ENCODE data around the gene TRAM2.

The TRAM2 gene

DNA sequence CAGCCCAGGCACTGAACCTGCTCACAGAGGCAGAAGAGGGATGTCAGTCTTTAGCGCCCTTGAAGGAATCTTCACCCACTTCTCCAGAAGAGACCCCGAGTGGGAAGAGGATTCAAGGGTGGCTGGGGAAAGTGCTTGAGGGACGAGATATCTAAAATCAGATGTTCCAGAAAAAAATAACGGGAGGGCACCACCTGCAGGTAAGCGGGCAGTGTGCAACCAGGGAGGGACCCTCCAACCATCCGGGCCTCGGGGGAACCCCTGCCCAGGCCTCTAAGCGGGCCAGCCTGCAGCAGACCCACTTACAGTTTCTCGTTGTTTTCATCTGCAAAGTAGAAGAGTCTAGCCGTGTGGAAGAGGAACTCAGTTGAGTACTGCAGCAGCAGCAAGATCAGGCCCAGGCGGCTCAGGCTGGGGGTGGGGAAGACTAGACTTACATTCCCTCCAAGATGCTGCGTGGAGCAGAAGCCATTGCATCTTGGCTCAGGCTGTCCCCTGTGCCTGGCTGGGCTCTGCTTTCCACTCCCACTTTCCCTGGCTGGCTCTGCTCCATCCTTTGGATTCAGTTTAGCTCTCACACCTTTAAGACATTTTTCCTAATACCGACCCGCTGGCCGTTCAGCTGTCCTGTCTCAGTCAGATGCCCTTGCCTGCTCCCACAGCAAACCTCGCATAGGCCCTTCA lies 71.0 kb downstream of the TRAM2 start:
- no peak for DNase-seq

DNA sequence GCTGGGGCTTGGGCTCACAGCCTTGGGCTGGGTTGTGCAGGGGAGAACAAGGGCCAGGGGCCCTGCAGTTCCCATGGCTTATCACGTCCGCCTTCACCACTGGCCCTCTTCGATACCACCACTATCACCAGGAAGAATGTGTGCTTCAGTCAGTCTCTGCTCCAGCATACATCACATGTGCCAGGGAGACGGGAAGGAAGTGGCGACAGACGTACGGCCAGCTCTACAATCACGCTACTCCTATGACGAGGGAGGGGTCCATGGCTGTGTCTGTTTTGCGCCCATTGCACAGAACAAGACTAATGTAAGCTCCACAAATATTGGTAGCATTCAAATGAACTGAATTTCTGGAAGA lies 72.1 kb downstream of the TRAM2 start:
- DNase-seq, result no peak

DNA sequence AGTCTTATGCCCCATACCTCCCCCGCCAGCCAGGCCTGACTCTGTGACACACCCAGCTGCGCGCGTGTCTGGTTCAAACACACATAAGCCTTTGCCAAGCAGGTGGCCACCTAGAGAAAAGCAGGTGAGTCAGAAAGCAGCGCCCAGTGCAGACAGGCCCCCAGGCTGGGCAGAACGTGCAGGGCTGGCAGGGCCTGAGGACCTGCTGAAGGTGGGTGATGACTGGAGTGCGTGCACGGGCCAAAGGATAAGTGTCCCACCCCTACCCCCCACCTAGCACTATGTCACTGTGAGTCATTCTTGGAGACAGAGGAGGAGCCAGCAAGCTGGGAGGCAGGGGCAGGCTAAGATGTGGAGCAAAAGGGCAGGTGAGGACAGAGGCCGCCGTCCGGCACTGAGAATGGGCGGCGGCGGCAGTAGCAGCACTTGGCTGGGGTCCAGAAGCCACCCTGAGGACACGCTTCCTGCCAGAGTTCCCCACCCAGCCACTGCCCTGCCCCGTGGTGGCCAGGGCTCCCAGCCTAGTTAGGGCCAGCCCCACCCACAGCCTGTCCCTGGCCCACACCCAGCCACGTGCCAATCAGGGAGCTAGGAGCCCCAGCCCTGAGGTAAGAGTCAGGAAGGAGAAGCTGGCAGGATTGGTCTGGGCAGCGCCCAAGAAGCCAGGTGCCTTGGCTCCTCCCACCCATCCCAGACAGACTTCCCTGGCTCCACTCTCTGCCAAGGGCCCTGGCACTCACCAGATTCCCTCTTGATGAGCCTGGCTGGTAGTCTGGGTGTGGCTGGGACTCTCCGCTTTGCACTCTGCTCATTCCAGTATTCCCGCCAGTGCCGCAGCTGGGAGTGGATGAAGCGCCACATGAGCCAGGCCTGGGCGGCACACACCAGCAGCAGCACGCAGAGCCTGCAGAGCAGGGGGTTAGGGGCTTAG lies 72.7 kb downstream of the TRAM2 start:
- no peak for DNase-seq

DNA sequence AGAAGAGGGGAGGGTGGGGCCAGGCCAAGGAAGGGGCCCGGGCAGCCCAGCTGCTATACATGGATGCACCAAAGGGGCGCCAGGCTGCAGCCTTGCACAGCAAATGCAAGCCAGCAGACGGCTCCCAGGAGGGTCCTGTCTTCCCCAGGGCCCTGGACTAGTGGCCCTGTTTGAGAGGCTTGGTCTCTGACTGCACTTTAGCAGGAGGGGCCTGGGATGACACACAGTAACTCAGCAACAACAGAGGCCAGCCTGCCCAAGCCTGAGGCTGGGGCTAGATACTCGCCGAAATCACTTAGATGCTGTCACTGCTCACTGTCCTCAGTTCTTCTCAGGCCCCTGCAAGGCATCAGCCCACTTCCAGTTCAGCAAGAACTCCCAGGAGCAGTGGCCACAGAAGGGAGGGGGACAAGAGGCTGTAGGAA lies 73.5 kb downstream of the TRAM2 start:
- no peak for DNase-seq

DNA sequence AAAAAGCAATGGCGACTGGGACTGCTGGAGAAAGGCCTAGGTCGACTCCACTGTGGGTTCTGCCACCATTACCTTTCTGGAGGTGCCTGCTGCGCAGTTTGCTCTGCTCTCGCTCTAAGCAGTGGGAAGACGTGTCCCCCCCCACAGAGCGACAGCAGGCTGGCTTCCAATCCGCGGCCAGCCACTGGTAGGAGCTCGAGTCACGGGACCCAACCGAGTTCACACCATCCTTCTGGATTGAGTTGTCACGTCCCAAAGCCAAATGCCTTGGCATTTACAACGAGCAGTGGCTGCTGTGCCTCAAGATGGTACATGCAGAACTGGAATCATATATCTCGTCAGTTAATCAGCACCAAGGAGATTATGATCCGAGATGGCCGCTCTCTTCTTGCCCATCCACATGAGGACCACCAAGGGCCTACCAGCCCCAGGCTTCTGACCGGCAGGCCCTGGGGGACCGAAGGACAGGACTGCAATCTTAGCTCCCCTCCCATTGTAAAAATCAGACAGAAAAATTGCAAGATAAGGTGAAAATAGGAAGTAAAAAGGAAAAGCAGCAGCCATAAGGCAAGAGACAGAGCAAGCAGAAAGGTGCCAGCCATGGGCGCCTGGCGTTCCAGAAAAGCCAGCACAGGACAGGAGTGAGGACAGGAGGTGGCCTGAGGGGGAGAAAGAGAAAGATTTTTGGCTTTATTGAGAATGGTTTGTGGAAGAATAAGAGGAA lies 74.4 kb downstream of the TRAM2 start:
- no peak for DNase-seq

DNA sequence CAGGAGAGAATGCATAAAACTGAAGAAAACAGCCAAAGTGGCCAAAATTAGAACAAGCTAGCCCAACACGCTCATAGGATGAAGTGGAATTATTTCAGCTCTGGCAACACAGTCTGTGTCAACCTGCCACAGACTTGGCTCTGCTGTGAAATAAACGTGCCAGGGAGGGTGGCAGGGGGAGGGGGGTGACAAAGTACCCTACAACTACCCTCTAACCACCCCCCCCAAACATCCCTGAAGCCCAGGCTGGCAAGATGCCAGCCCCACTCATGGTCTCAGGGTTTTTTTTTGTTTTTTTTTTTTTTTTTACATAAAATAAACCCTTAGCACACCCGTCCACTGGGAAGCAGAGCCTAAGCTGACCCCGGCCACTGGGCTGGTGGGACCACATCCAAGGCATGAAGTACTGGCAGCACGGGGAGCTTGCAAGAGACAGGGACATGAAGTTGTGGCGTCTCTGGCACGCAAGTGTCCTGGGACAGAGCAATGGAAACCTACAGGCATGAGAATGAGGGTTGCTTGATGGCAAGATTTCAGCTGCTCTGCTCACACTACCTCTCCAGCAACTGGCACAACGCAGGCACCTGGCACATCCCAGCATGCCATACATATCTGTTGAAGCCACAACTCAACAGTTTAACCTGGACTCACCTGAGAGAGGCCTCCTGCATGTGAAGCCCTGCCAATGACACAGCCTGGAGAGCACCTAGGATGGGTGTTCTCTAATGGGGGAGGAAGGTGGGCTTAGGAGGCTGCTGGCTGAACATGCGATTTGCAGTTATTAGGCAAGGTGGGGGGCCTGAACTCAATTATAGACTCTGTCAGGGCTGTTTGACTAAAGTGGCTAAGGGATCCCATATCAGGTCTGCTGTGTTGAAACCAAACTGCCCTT lies 76.4 kb downstream of the TRAM2 start:
- DNase-seq, result no peak

DNA sequence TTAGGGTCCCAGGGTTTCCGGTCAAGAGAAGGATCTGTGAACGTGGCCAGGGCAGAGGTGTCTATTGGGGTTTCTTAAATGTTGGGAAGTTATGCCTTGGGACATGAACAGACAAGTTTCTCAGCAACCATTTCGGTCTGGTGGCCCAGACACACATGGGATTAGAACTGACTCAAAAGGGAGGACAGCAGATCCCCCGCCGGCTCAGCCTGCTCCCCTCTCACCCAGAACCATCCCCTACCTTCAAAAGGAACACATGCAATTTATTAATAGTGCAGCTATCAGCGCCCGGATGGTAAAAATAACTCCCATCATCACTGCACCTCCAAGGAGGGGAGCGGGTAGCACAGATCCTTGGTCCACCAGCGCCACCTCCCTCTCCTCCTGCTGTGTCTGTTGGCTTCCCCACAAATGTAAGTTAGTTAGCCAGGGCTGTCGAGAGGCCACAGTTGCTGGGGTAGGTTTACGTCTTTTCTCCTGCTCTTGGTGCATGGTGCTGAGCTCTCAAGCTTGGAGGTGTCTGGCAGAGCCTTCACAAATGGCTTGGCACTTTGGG lies 77.1 kb downstream of the TRAM2 start:
- no peak for DNase-seq

DNA sequence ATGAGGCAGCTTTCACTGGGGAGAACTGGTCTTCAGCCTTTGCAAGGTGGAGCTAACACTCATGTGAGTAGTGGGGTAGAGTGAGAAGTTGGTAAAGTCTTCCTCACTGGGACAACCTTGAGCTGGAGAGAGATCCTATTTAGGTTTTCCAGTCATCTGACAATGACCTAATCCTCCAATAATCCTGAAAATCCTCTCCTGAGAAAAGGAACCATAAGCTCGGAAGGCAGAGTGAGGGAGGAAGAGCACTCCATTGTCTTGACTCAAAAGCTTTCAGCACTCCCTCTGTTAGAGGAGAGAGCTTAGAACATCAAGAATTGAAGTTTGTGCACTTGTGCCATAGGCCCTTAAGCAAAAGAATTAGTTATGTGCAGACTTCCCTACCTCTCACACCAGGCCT lies 77.8 kb downstream of the TRAM2 start:
- no peak for DNase-seq

DNA sequence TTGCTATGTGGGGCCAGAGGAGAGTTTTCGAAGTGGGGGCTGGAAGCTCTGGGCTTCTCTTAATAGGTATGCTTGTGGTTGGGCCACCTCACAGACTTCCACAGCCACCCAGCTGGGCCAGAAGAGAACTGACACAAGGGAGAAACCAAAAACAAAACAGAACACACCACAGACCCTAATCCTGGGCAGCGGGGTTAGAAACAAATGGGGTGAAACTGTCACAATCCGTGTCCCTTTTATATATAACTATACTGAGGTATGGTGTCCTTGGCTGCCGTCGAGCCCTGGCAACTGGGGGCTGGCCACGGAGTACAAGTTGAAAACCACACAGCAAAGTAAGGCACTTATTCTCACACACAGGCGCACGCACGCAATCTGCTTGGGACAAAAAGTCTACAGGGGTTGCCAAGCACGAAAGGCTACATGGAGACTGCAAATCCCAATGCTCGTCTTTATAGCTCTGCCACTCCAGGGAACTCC lies 78.3 kb downstream of the TRAM2 start:
- no peak for DNase-seq

DNA sequence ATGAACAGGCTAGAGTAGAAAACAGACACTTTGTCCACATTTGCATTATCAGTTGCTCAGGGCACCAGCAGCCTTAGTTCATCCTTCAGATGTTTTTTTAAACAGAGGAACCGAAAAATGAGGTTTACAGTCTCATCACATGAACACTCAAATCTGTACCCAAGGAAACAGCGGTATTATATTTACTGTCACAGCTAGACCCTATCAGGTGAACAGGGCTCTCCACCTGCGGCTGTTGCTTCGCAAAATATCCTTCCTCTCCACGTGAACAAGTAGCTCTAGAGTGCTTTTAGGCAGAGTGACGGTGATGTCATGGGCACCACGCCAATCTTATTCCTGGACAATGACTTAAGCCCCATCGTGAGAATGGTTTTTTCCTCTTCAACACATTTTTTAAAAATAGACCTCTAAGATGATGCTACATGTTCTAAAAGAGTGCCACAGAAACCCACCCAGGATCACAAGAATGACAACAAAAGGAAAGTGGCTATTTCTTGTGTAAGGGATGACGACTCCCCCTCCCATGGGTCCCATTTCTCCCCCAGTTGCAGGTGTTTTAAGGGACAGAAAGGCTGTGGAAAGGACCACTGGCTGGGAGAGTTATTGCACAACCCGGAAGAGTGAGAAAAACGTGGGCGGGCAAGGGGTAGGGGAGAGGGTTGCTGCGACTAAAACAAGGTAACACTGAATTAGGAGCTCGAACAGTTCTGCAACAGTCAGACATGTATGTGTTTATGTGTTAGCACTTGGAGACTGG lies 79.0 kb downstream of the TRAM2 start:
- no peak for DNase-seq

DNA sequence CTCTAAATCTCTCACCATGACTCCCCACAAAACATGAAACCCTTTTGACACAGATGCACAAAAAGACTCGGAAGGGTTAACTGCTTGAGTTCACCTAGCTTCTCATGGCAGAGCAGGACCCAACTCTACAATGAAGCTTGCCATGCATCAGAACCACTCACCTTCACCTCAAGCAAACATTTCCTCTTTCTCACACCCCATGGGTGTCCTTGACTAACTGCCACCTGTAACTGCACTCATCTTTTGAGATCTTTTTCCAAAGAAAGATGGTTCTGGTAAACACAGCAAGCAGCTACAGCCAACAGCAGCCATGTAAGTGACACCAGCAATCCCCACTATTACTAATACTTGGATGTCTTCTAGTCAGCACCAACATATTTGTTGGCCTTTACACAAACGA lies 80.2 kb downstream of the TRAM2 start:
- no peak for DNase-seq

DNA sequence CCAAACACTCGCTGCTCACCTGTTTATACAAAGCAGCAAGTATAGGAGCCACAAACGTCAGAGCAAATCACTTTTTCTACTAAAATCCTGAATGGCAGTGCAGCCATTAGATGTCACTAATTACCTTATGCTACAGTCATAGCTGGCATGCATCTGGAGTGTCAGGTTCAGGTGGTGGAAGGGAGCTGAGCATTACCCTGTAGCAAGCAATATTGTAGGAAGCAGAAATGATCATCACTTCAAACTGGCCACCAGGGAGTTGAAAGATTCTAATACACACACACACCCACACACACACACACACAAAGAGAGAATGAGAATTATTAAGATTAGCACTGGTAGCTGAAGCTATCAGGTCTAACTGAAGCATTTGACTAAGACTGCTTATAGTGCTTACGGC lies 80.9 kb downstream of the TRAM2 start:
- no peak for DNase-seq

DNA sequence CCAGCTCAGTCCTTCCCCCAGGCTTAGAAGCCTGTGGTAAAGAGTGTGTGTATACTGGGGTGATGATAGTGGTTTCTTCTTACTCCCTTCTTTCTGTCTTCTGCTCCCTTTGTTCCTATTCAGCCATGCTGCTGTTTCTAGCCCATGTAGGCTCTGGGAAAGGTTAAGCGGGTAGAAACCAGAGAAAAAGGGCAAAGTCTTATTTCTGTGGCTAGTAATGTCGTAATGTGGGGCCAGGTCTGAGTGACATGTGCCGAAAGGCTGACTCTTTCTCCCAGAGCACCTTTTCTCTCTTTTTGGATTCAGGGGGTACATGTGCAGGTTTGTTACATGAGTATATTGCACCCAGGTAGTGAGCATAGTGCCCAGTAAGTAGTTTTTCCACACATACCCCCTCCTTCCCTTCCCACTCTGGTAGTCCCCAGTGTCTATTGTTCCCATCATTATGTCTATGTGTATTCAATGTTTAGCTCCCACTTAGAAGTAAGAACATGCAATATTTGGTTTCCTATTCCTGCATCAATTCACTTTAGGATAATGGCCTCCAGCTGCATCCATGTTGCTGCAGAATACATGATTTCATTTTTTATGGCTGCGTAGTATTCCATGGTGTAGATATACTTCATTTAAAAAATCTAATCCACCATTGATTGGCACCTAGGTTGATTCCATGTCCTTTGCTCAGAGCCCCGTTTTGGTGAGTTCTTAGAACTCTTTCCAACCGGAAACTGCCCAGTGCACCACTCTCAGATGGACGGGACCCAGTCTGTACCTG lies 82.4 kb downstream of the TRAM2 start:
- DNase-seq, result no peak

DNA sequence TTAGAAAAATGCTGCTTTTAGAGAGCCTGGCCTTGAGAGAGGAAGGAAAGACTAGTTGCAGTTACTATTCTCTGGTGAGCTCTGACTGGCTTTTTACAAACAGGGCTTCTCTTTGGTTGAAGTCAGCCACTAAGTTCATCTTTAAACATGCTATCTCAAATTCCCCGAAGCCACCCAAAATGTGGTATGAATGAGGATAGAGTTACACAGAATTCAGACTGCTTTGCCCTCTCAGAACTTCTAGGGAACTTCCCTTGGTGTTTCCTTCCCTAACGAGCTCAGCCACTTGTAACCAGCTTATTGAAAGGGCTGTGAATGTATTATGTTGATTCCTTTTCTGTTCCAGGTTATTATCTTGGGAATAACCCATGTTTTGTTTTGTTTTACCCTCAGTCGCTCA lies 83.2 kb downstream of the TRAM2 start:
- DNase-seq, result no peak

DNA sequence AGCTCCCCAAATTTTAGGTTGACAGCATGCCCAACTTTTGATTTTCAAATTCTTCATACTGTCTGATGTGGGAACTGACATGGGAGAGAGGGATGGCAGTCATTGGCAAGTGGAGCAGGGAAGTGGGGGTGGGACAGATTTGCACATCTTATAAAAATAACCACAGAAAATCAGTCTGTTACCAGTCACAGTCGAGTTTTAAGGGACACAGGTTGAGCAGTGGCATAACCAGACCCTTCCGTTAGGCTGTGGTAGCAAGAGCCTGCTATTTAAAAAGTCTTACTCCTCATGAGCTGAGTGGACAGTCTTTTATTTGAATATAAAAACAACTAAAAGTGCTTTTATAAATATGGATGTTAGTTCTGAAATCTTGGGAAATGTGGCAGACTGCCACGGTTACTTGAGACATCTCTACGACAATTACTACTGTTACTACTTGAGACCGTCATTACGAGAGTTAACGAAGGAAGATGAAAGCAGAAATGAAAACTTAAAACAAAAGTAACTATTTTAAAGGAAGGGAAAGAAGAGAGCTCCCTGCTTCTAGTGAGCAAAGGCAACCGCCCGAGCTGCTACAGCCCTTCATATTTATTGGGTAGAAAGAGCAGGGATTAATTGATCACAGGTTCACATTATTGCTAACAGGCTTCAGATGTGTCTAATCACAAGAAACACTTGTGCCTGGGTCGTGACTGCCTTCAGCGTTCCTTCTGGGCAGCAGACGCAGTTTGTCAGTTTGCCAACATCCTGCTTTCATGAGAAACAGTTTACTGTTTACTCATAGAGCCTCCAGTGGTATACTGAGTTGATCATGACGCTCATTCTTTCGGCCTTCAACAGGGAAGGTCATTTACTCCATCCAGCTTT lies 85.4 kb downstream of the TRAM2 start:
- no peak for DNase-seq

DNA sequence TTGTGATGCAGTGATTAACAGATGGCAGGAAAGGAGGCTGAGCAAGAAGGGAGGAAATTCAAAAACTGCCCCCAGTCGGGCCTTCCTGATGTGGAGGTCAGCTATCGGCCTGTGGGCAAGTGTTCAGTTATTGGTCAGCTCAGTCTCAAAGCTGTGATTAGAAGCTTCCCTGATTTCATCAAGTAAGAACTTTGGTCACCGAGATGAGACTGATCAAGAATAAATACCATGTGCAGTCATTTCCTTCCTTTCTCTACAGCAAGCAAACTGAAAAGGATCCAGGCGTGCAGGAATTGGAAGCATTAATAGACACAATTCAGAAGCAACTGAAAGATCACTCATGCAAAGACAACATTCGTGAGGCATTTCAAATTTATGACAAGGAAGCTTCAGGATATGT lies 87.0 kb downstream of the TRAM2 start:
- no peak for DNase-seq

DNA sequence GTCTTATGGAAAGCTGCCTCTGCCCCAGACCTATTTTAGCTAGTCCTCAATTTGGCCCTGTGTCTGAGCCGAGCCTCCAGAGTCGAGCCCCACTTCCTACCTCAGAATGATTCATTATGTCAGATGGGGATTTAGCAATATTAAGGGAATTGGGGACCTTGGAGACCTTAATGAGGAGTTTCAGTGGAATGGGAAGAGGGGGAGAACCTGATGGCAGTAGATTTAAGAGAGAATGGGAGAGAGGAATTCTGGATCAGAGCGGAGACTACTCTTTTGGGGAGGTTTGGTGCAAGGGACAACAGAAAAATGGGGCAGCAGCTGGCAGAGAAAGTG lies 93.2 kb downstream of the TRAM2 start:
- no peak for DNase-seq

DNA sequence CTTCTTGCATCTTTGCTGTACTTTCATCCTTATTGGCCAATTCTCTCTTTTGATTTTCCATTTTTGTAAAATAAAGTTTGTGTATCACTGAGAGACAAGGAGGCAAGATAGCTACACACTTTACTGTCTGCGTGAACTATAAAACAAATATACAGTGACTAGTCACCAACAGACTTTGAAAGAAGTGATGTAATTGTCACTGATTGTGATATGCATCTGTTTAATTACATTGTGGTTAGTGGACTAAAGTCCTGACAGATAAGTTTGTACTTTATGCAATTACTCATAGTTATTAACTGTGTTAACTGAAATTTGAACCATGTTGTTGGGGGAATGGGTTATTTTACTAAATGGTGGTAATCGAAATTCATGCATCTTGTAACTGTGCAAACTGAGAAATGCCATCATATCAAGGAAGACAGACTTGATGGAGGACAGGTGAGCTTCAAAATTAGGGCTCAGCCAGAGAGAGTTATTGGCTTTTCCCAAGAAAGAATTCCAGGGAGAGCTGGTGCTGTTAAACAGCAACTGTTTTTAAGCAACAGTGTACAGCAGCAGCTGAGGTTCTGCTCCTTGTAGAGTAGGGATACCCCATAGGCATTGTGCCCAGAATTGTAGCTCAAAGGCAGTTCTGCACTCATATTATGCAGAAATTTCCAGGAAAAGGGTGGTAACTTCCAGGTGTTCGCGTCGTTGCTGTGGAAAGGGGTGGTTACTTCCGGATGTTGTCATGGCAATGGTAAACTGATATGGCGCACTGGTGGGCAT lies 93.8 kb downstream of the TRAM2 start:
- DNase-seq, result no peak

DNA sequence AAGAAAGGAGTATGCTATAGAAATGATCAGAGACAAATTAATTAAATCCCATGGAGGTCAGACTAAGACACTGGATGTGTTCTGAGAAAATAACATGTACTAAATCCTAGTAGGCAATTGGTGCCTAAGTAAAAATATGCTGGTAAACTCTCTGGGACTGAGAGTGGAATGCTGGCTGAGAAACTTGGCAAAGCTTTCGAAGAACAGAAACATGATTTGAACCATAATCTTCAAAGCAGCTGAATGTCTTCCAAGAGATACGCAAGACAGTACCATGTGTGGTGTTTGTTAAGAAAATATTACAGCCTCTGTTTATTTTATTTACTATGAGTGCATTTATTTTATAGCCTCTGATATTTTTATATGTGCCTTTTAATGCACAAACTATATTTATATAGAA lies 101.6 kb downstream of the TRAM2 start:
- no peak for DNase-seq

Measured in activated naive CD4-positive, alpha-beta T cell treated with Interleukin-2 at 50 U/mL for 16 hours (primary cell).